ENCODE measurements around the gene PROM1. TPM values are rescaled to one million over a fixed set of nuclear protein-coding genes. Genes with fewer than 3 reads are reported as not detected.
A peak's percentile ranks its signal among the peaks of the same experiment; 100 is the strongest.

The PROM1 gene
- total RNA-seq, 1 donor from 2014 or later = 30.3 TPM

DNA sequence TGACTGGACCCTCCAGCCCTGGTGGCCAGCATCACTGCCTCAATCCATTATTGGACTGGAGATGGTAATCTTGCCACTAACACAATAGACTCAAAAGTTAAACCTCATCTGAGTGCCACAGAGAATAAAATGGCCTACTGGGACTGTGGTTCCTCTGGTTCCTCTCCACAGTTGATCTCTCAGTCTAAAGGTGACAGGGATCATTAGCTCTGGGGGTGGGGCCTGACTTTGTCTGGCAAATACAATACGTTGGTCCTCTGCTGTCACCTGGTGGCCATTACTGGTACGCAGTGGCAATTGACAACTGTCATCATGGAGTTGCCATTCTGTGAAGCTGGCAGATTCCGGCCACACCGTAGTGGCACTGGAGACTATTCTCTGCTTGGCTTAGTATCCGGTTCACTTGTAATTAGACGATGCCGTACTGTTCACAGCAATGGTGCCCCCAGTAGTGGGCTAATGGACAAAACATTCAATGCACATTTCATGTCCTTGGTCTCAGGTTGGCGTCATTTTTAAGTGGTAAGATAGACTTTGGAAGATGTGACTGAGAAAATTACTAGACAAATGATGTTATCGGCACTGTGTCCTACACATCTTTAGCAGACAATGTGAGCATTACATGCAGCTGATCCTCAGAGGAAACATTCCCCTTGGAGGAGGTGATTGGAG lies 127.5 kb downstream of the PROM1 start:
- H3K36me3 Mint-ChIP-seq = no peaks in the 10 kb centered on the region

DNA sequence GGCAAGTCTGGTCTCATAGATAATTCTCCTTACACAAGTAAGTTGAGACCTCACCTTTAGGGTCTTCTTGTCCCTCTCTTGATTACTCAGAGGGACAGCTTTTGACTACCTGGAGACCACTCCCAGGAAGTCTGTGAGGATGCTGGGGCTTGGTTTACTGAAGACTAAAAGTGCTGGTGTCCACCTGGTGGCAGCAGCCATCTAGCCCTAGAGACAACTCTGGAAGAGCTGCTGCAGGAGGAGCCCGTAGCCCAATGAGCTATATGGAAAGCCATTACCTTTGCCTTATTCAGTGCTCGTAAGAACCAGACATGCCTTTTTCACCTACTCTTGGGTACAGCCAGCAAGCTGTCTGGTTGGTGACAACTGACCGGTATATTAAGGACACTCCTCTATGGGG lies 128.2 kb downstream of the PROM1 start:
- DNase-seq (ENCODE audit: extremely low spot score, unreplicated experiment) = no peak
- TF ChIP-seq, protein P1, sequence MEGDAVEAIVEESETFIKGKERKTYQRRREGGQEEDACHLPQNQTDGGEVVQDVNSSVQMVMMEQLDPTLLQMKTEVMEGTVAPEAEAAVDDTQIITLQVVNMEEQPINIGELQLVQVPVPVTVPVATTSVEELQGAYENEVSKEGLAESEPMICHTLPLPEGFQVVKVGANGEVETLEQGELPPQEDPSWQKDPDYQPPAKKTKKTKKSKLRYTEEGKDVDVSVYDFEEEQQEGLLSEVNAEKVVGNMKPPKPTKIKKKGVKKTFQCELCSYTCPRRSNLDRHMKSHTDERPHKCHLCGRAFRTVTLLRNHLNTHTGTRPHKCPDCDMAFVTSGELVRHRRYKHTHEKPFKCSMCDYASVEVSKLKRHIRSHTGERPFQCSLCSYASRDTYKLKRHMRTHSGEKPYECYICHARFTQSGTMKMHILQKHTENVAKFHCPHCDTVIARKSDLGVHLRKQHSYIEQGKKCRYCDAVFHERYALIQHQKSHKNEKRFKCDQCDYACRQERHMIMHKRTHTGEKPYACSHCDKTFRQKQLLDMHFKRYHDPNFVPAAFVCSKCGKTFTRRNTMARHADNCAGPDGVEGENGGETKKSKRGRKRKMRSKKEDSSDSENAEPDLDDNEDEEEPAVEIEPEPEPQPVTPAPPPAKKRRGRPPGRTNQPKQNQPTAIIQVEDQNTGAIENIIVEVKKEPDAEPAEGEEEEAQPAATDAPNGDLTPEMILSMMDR (conservative IDR thresholded peaks at IDR 0.05) = no peak
- Mint-ChIP-seq H3K9me3 (peaks cover 17% of the 10 kb centered on the region), H3K27ac (no peak overlapping the region), H3K36me3 (no peaks in the 10 kb centered on the region), H3K4me1 (ENCODE audit: unreplicated experiment) (no peaks in the 10 kb centered on the region), H3K4me3 (no peak overlapping the region), H3K27me3 (no peaks in the 10 kb centered on the region)

More for the DNA sequence above, 127.5 kb downstream of the PROM1 start:
- peaks cover 17% of the 10 kb centered on the region for H3K9me3 Mint-ChIP-seq
- no peak overlapping the region for H3K4me3 Mint-ChIP-seq
- peak overlapping the region; percentile 61 for H3K27ac Mint-ChIP-seq
- H3K27me3 Mint-ChIP-seq = no peaks in the 10 kb centered on the region
- TF ChIP-seq, protein P1 (conservative IDR thresholded peaks at IDR 0.05) = peak; percentile 82
- DNase-seq (ENCODE audit: extremely low spot score, unreplicated experiment) = no peak
- H3K4me1 Mint-ChIP-seq (ENCODE audit: unreplicated experiment) = no peaks in the 10 kb centered on the region

GRCh38 chr4:15953625-15954024 lies 130.2 kb downstream of the PROM1 start:
- Mint-ChIP-seq H3K4me3 (no peak overlapping the region), H3K9me3 (peaks cover 17% of the 10 kb centered on the region), H3K27ac (no peak overlapping the region), H3K36me3 (no peaks in the 10 kb centered on the region), H3K27me3 (no peaks in the 10 kb centered on the region), H3K4me1 (ENCODE audit: unreplicated experiment) (no peaks in the 10 kb centered on the region)
- no peak for DNase-seq (ENCODE audit: extremely low spot score, unreplicated experiment)
- TF ChIP-seq, protein P1 (conservative IDR thresholded peaks at IDR 0.05) = no peak

GRCh38 chr4:15951781-15952180 lies 132.0 kb downstream of the PROM1 start:
- TF ChIP-seq, protein P1 (conservative IDR thresholded peaks at IDR 0.05) = no peak
- no peaks in the 10 kb centered on the region for H3K4me1 Mint-ChIP-seq (ENCODE audit: unreplicated experiment)
- peaks cover 17% of the 10 kb centered on the region for H3K9me3 Mint-ChIP-seq
- no peak overlapping the region for H3K4me3 Mint-ChIP-seq
- no peaks in the 10 kb centered on the region for H3K36me3 Mint-ChIP-seq
- no peaks in the 10 kb centered on the region for H3K27me3 Mint-ChIP-seq
- H3K27ac Mint-ChIP-seq = no peak overlapping the region
- DNase-seq (ENCODE audit: extremely low spot score, unreplicated experiment) = no peak

DNA sequence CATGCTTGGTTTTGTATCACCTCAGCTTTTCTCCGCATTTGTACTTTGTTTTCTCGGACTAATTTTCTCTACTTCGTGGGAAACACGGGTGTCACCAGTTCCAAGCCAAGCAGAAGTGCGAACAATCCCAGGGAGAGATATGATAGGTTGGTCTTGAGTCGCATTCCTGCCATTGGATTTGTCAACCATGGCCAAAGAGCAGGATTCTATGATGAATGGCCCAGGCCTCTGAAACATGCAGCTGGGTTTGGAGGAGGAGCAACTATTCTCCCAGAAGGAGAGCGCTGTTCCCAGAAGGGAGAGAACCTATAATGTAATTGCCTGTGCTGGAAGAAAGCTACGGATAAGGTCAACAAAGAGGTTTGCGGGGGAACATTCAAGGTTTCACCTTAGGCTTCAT lies 135.0 kb downstream of the PROM1 start:
- no peaks in the 10 kb centered on the region for H3K27me3 Mint-ChIP-seq
- no peaks in the 10 kb centered on the region for H3K4me1 Mint-ChIP-seq (ENCODE audit: unreplicated experiment)
- no peak overlapping the region for H3K27ac Mint-ChIP-seq
- TF ChIP-seq, protein P1 (conservative IDR thresholded peaks at IDR 0.05) = no peak
- no peak overlapping the region for H3K4me3 Mint-ChIP-seq
- no peak for DNase-seq (ENCODE audit: extremely low spot score, unreplicated experiment)
- H3K36me3 Mint-ChIP-seq = no peaks in the 10 kb centered on the region
- H3K9me3 Mint-ChIP-seq = no peaks in the 10 kb centered on the region
